ENCODE measurements around the gene CABP7.

DNA sequence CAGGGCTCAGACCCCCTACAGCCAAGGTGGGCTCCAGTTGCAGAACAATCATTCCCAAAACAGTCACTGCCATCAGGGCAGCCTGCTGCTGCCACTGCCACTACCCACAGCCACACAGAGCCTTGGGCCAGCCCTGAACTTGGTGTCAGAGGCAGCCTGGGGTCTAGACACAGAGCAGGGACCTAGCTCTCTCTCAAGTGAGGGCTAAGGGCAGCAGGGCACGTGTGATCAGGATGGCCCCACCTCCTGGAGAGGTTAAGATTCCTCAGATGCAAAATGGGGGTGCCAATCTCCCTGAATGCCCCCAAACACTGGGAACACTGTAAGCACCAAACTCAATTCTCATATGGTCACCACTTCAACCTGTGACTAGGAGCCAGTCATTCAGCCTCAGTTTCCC, 15.6 kb downstream of the CABP7 start:
- TF ChIP-seq CTCF (conservative IDR thresholded peaks at IDR 0.05; ENCODE audit: low read depth, low read length) (no peak), EZH2 (IDR thresholded peaks at IDR 0.05; ENCODE audit: borderline replicate concordance, low read depth, low read length, poor library complexity, severe bottlenecking) (no peak)

Measured in A673 (cell line).